ENCODE data around the gene ALMS1.

DNA sequence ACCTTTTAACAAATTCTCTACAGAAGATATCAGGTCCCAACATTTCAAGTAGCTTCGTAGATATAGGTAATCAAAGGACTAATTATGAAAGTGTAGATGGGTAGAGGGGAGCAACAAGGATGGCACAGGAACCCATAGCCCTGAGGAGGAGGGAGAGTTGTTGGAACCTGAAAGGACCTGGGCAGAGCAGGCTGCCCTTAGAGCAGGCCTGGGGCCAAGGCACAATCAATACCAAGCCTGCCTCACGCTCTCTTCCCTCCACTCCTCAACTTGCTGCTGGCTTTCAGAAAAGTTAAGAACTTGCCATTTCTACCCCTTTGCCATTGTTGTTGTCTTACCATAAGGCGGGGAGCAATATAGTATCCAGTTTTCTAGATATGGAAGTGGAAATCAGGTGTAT, 266.7 kb downstream of the ALMS1 start:
- no peak for TF ChIP-seq POLR2A (IDR thresholded peaks at IDR 0.05)
- TF ChIP-seq, protein P1, sequence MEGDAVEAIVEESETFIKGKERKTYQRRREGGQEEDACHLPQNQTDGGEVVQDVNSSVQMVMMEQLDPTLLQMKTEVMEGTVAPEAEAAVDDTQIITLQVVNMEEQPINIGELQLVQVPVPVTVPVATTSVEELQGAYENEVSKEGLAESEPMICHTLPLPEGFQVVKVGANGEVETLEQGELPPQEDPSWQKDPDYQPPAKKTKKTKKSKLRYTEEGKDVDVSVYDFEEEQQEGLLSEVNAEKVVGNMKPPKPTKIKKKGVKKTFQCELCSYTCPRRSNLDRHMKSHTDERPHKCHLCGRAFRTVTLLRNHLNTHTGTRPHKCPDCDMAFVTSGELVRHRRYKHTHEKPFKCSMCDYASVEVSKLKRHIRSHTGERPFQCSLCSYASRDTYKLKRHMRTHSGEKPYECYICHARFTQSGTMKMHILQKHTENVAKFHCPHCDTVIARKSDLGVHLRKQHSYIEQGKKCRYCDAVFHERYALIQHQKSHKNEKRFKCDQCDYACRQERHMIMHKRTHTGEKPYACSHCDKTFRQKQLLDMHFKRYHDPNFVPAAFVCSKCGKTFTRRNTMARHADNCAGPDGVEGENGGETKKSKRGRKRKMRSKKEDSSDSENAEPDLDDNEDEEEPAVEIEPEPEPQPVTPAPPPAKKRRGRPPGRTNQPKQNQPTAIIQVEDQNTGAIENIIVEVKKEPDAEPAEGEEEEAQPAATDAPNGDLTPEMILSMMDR (IDR thresholded peaks at IDR 0.05), result no peak
